Thyroid gland (tissue), 4 donors: Measurements from ENCODE around the gene ITPR2.
"Not testable (repeated sequence)": the region's sequence is repeated elsewhere in the genome, so short reads cannot be mapped to it uniquely, and the experiment has no call there.

Experiments used
- POLR2A ChIP-seq, 2 donors: fragments of 450-650 bp; IDR thresholded peaks; one replicate each; pipeline ENCODE4 v1.6.1; 2017; ENCODE audit warnings: antibody characterized with exemption in 2 of 2, mild to moderate bottlenecking in 2 of 2, moderate library complexity in 1 of 2
- TF ChIP-seq, protein P1 (sequence below), 6 experiments: fragments of 200-600 bp in 3 of 6; fragments of 450-650 bp in 3 of 6; sonication (generic) in 3 of 6; IDR thresholded peaks; one replicate each; pipeline ENCODE4 v1.5.1; 2016 to 2019; ENCODE audit warnings: antibody characterized with exemption in 6 of 6, mild to moderate bottlenecking in 2 of 6, inconsistent platforms in 1 of 6, moderate library complexity in 1 of 6

DNA sequence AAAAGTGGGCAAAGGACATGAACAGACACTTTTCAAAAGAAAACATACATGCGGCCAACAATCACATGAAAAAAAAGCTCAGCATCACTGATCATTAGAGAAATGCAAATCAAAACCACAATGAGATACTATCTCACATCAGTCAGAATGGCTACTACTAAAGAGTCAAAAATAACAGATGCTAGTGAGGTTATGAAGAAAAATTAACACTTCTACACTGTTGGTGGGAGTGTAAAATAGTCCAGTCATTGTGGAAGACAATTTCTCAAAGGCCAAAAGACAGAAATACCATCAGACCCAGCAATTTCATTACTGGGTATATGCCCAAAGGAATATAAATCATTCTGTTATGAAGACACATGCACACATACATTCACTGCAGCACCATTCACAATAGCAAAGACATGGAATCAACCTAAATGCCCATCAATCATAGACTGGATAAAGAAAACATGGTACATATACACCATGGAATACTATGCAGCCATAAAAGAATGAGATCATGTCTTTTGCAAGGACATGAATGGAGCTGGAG lies 103.8 kb downstream of the ITPR2 start:
- not testable (repeated sequence) for TF ChIP-seq POLR2A (IDR thresholded peaks at IDR 0.05)
- TF ChIP-seq, protein P1, sequence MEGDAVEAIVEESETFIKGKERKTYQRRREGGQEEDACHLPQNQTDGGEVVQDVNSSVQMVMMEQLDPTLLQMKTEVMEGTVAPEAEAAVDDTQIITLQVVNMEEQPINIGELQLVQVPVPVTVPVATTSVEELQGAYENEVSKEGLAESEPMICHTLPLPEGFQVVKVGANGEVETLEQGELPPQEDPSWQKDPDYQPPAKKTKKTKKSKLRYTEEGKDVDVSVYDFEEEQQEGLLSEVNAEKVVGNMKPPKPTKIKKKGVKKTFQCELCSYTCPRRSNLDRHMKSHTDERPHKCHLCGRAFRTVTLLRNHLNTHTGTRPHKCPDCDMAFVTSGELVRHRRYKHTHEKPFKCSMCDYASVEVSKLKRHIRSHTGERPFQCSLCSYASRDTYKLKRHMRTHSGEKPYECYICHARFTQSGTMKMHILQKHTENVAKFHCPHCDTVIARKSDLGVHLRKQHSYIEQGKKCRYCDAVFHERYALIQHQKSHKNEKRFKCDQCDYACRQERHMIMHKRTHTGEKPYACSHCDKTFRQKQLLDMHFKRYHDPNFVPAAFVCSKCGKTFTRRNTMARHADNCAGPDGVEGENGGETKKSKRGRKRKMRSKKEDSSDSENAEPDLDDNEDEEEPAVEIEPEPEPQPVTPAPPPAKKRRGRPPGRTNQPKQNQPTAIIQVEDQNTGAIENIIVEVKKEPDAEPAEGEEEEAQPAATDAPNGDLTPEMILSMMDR (IDR thresholded peaks at IDR 0.05): not testable (repeated sequence)
